ENCODE data around the gene GDF7. TPM values are rescaled to one million over a fixed set of nuclear protein-coding genes. Genes with fewer than 3 reads are reported as not detected.

GDF7 gene
- total RNA-seq, 4 donors from 2014 or later: 0.26 to 1.9 (median 0.78) TPM

DNA sequence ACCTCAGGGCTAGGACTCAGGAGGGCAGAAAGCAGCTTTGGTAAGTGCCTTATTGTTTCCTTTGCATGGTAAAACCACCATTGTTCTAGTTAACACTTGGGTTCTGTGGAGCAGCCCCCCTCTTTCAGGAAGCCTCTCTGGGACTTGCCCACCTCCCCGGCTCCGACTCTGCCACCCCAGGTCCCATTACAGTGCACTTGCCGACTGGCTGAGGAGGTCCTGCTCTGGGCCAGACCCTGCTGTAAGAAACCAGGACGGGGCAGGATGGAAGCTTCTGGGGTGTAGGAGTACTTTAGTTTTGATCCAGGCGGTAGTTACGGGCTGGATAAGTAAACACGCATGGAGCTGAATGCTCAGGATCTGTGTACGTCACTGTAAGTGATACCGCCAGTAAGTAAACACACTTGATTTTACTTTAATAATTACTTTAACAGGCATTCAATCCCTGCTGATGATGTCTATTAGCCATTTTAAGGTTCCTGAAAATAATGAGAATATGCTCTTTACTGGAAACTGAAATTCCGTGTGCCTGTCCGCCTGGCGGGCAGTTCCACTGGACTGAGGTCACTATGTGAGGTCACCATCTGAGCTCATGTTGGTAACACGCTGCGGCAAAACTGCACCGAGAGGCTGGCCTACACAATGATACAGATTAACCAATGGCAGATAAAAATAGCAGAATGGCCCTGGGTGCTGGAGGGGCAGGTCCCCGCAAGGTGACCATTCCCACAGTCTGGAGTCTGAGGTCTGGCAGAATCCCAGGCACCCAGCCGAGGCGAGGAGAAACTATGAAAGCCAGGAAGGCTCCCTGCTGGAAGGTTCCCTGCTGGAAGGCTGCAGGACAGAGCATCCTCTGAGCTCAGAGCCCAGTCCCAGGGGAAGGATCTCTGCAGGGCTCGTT lies 41.2 kb upstream of the GDF7 start:
- H3K36me3 ChIP-seq: peaks cover 6 to 77% (median 13%) of the 10 kb centered on the region in 3 donors
- peaks cover 5 to 53% (median 11%) of the 10 kb centered on the region in 3 donors for H3K4me1 ChIP-seq
- no peak overlapping the region for H3K4me3 ChIP-seq
- TF ChIP-seq POLR2A (IDR thresholded peaks at IDR 0.05) (no peak), CTCF (IDR thresholded peaks at IDR 0.05) (no peak)
- DNase-seq: no peak
- H3K27me3 ChIP-seq: no peaks in the 10 kb centered on the region
- peak overlapping the region in 3 of 4 donors; percentile 60 to 66 (median 61) for H3K27ac ChIP-seq
- no peaks in the 10 kb centered on the region for H3K9me3 ChIP-seq
- intact Hi-C loops (cut with DNase I): no loop called here
- WGBS, 2 donors: 85 to 88% methylated on average over 12 to 15 of the region's 19 CpGs

DNA sequence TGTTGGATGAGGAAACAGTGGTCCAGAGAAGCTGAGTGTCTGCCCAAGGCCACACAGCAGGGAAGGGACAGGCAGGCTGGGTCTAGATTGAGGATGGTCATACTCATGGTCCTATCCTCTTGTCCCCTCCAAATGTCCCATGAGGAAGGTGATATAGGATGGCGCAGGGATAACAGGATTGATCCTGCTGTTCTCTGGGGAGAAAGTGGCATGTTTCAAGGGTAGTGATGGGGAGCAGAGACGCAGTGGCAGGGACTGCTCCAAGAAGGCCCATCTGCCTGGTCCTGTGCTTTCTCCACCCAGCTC lies 40.6 kb upstream of the GDF7 start:
- Histone ChIP-seq H3K36me3 (peaks cover 6 to 74% (median 13%) of the 10 kb centered on the region in 3 donors), H3K4me1 (peaks cover 0 to 47% (median 11%) of the 10 kb centered on the region in 3 donors), H3K9me3 (no peaks in the 10 kb centered on the region), H3K27ac (peak overlapping the region in 3 of 4 donors; percentile 60 to 66 (median 61)), H3K4me3 (no peak overlapping the region), H3K27me3 (no peaks in the 10 kb centered on the region)
- TF ChIP-seq CTCF (IDR thresholded peaks at IDR 0.05) (no peak), POLR2A (IDR thresholded peaks at IDR 0.05) (no peak)
- intact Hi-C loops (cut with DNase I): no loop called here
- WGBS, 2 donors: 100% methylated on average over 2 of the region's 2 CpGs
- DNase-seq: no peak

DNA sequence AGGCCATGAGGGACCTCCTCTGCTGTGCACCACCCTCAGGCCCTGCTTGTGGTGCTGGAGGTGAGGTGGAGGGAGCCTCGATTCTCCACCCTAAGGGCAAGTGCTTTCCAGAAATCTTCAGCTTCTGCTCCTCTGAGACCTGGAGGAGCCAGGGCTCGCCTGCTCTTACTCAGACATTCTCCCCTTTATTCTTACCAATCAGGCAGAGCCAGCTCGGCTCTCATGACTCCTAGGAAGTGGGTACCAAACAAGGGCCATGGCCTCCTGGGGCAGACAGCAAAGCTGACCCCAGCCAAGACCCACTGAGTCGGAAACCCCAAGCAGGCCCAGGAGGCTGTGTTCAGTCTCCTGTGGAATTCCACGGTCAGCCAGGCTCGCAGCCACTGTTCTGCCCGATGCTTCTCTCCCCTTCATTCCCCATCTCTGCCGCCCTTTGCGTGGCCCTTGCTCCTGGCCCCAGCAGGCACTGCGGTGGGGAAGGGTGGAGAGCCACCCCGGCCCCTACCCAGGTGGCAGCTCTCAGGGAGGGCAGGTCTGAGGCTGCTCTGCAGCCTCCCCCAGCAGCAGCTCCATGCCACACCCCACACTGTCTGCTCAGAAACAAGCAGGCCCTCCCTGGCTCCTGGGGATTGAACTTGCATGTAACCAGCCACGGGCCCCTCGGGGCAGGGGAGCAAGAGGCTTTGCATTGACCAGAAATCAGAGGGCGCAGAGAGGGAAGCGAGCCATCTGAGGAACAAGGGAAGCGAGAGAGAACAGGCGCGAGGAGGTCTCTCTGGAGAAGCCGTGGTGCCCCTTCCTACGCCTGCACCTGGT lies 40.0 kb upstream of the GDF7 start:
- Histone ChIP-seq H3K4me3 (no peak overlapping the region), H3K36me3 (peaks cover 6 to 69% (median 13%) of the 10 kb centered on the region in 3 donors), H3K9me3 (no peaks in the 10 kb centered on the region), H3K27me3 (no peaks in the 10 kb centered on the region), H3K4me1 (peaks cover 0 to 45% (median 11%) of the 10 kb centered on the region in 3 donors), H3K27ac (peak overlapping the region in 3 of 4 donors; percentile 60 to 66 (median 61))
- WGBS, 2 donors: 57 to 76% methylated on average over 5 to 11 of the region's 20 CpGs
- intact Hi-C loops (cut with DNase I): no loop called here
- TF ChIP-seq POLR2A (IDR thresholded peaks at IDR 0.05) (no peak), CTCF (IDR thresholded peaks at IDR 0.05) (no peak)
- no peak for DNase-seq

DNA sequence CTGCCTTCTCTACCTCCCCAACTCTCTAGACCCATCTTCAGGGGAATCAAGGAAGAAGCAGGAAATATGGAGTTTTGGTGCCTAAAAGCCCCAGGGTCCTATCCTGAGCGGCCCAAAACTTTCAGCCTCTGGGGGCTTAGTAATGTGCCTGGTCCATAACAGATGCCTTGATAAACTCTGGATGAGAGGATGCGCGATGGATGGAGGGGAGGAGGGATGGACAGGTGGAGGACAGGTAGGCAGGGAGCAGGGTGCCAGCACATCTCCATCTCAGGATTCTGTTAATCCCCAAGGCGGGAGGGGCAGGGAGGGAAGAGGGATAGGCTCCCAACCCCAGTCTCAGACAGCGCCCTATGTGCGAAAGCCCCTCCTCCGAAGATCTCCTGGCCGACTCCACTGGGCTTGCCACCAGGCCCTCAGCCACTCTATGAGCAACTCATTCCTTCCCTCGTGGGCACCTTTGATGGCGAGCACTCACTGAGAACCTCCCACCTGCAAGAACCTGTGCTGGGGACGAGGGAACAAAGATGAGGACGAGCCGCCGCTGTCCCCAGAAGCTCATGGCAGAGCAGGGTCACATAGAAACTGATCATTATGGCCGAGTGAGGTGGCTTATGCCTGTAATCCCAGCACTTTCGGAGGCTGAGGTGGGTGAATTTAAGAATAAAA lies 39.1 kb upstream of the GDF7 start:
- no peak overlapping the region for H3K4me3 ChIP-seq
- WGBS, 2 donors: 80% methylated on average over 10 to 16 of the region's 16 CpGs
- H3K27ac ChIP-seq: peak overlapping the region in 1 of 4 donors; percentile 60
- H3K9me3 ChIP-seq: no peaks in the 10 kb centered on the region
- no peak for TF ChIP-seq POLR2A (IDR thresholded peaks at IDR 0.05)
- no peak for TF ChIP-seq CTCF (IDR thresholded peaks at IDR 0.05)
- intact Hi-C loops (cut with DNase I): no loop called here
- H3K36me3 ChIP-seq: peaks cover 6 to 59% (median 13%) of the 10 kb centered on the region in 3 donors
- peaks cover 0 to 53% (median 14%) of the 10 kb centered on the region in 3 donors for H3K4me1 ChIP-seq
- no peaks in the 10 kb centered on the region for H3K27me3 ChIP-seq
- DNase-seq: no peak
